Sigmoid colon (tissue), 3 donors: ENCODE results near the gene ATP9A.

Experiments used
- POLR2A ChIP-seq, 2 donors: fragments of 450-650 bp; IDR thresholded peaks; one replicate each; pipeline ENCODE4 v1.6.1; 2016; ENCODE audit warnings: antibody characterized with exemption in 2 of 2, mild to moderate bottlenecking in 2 of 2, moderate library complexity in 2 of 2
- TF ChIP-seq, protein P1 (sequence below), 4 experiments: fragments of 450-650 bp in 3 of 4; fragments of 200-600 bp in 1 of 4; IDR thresholded peaks; one replicate each; pipeline ENCODE4 v1.5.1; 2016 to 2019; ENCODE audit warnings: antibody characterized with exemption in 4 of 4, mild to moderate bottlenecking in 3 of 4, moderate library complexity in 2 of 4

DNA sequence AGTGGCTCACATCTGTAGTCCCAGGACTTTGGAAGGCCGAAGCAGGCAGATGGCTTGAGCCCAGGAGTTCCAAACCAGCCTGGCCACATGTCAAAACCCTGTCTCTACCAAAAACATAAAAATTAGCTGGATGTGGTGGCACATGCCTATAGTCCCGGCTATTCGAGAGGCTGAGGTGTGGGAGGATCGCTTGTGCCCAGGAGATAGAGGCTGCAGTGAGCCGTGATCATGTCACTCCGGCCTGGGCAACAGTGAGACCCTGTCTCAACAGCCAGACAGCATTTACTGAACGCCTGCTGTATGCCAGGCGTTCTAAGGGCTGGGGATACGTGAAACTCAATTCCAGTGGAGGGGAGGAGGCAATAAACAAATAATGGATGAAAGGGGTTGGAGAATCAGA is 69.9 kb downstream of the ATP9A start:
- TF ChIP-seq, protein P1, sequence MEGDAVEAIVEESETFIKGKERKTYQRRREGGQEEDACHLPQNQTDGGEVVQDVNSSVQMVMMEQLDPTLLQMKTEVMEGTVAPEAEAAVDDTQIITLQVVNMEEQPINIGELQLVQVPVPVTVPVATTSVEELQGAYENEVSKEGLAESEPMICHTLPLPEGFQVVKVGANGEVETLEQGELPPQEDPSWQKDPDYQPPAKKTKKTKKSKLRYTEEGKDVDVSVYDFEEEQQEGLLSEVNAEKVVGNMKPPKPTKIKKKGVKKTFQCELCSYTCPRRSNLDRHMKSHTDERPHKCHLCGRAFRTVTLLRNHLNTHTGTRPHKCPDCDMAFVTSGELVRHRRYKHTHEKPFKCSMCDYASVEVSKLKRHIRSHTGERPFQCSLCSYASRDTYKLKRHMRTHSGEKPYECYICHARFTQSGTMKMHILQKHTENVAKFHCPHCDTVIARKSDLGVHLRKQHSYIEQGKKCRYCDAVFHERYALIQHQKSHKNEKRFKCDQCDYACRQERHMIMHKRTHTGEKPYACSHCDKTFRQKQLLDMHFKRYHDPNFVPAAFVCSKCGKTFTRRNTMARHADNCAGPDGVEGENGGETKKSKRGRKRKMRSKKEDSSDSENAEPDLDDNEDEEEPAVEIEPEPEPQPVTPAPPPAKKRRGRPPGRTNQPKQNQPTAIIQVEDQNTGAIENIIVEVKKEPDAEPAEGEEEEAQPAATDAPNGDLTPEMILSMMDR (IDR thresholded peaks at IDR 0.05) = no peak
- no peak for TF ChIP-seq POLR2A (IDR thresholded peaks at IDR 0.05)
